Heart left ventricle (tissue), 16 donors: Measurements from ENCODE around the gene SEC24A. TPM values are rescaled to one million over a fixed set of nuclear protein-coding genes. Genes with fewer than 3 reads are reported as not detected.
A peak's percentile ranks its signal among the peaks of the same experiment; 100 is the strongest.

Experiments used
- ATAC-seq, 4 donors: fragments of 200-7000 bp; cut with Tn5 transposase; one replicate each; pipeline ENCODE4 v1.9.1; 2020 to 2022; ENCODE audit warnings: moderate library complexity in 4 of 4, mild to moderate bottlenecking in 3 of 4, moderate number of reproducible peaks in 1 of 4
- DNase-seq, 5 donors: peaks; one replicate each; pipeline ENCODE4 v3.0.0-alpha.2; 2020
- H3K27ac ChIP-seq, 12 donors: fragments of 200-600 bp; sonication (generic) in 4 of 12; one replicate each; pipeline versions ENCODE4 v1.5.0 to v1.8.0; 2016 to 2022; ENCODE audit warnings: mild to moderate bottlenecking in 2 of 12
- H3K27me3 ChIP-seq, 9 donors: fragments of 200-600 bp; sonication (generic) in 2 of 9; one replicate each; pipeline versions ENCODE4 v1.5.1 to v1.8.0; 2016 to 2022; ENCODE audit warnings: mild to moderate bottlenecking in 3 of 9
- H3K36me3 ChIP-seq, 9 donors: fragments of 200-600 bp; sonication (generic) in 2 of 9; one replicate each; pipeline versions ENCODE4 v1.5.0 to v1.8.0; 2018 to 2022; ENCODE audit warnings: mild to moderate bottlenecking in 2 of 9
- H3K4me1 ChIP-seq, 12 donors: fragments of 200-600 bp; sonication (generic) in 4 of 12; one replicate each; pipeline versions ENCODE4 v1.5.0 to v1.8.0; 2016 to 2022; ENCODE audit warnings: mild to moderate bottlenecking in 3 of 12
- H3K4me3 ChIP-seq, 12 donors: fragments of 200-600 bp; sonication (generic) in 4 of 12; one replicate each; pipeline versions ENCODE4 v1.5.0 to v1.8.0; 2017 to 2022; ENCODE audit warnings: mild to moderate bottlenecking in 9 of 12, moderate library complexity in 4 of 12
- H3K9me3 ChIP-seq, 12 donors: fragments of 200-600 bp; sonication (generic) in 4 of 12; one replicate each; pipeline versions ENCODE4 v1.5.0 to v1.8.0; 2016 to 2022; ENCODE audit warnings: mild to moderate bottlenecking in 1 of 12
- CTCF ChIP-seq, 12 donors: fragments of 200-600 bp; sonication (generic) in 4 of 12; IDR thresholded peaks; one replicate each; pipeline versions ENCODE4 v1.5.0 to v1.8.0; 2018 to 2022; ENCODE audit warnings: antibody characterized with exemption in 12 of 12, mild to moderate bottlenecking in 5 of 12
- POLR2A ChIP-seq, 2 donors: fragments of 450-650 bp; IDR thresholded peaks; one replicate each; pipeline ENCODE4 v1.6.1; 2017; ENCODE audit warnings: antibody characterized with exemption in 2 of 2, mild to moderate bottlenecking in 2 of 2, moderate library complexity in 2 of 2
- WGBS, 4 donors: extraction: QIAGEN DNeasy Blood & Tissue Kit in 2 of 4; methylation state at CpG; one replicate each; pipeline versions ENCODE4 v1.1.5 to v1.1.7; 2013 to 2018; 5-methylcytosine and 5-hydroxymethylcytosine counted together
- intact Hi-C, 10 donors: fragments of 100-400 bp; cut with DNase I; formaldehyde crosslinking; loops; one replicate each; pipeline versions ENCODE4 v1.11.1 to v1.14.2; 2022
- polyA plus RNA-seq, 2 donors: library from polyadenylated mRNA; stranded (reverse); fragments of 200-250 nt; gene quantifications; one replicate each; pipeline ENCODE4 v1.2.3, GENCODE V29; 2013
- total RNA-seq, 9 donors: library from RNA; depleted of rRNA in 2 of 9; stranded (reverse); fragments of >200 nt in 2 of 9; fragmentation: NEBNext Ultra II Directional in 3 of 9; extraction: Animal tissue kit (Norgen Biotek cat#: 25700) in 3 of 9; gene quantifications; one replicate each; pipeline versions ENCODE4 v1.1.0 to v1.2.4, GENCODE V29; 2016 to 2023
- donor health status: ischemic (EF 13 %, LVEDD 7.1; RV severe dilation, severe dysfunction).
- donor health status: healthy with polysubstance abuse.
- donor health status: DM: no; HTN: yes; CAD: no.
- donor health status: DM: no; HTN: no; CAD: no.
- donor health status: ischemic (EF 25% LVEDD 6.9; RV normal size, moderate dysfunction).
- donor health status: ischemic (EF 25% LVEDD 5.7; RV mildly dilated, moderate dysfunction).
- donor health status: healthy.
- donor health status: DM: yes; HTN: yes; CAD: no.
- donor health status: ischemic (EF 35%, LVEDD 5.7; RV mildly dilated, moderate dysfunction).
- donor health status: nonischemic (EF 11% LVEDD 7.7; RV severe dilation, severe dysfunction).
- donor health status: DM: yes; HTN: yes; CAD: no.
- donor health status: PGD.
- donor health status: ischemic (EF 29% LVEDD 5.4; RV normal size, mild dysfunction).
- donor health status: nonischemic (EF 23%, LVEDD 6.1; RV moderate dilation, normal function).

The SEC24A gene
- total and polyA plus RNA-seq, 11 donors: 2.2 to 15.7 (median 8.6) TPM

DNA sequence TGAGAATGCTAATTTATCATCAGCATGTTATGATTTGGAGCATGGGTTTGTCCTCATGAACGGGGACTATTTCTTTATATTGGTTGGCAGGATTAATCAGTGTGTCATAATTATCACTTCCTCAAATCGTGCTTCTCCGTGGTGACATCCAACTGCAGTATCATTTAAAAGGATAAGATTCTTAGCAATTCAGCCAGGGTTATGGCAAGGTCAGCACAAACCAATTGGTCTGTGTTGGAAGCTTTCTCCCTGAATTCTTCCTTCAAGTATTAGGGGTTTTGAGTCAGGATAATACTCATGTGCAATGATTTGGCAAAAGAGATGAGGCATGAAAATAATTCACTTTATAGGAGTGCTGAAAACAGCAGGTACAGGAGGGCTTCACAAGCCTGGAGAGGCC, 84.2 kb downstream of the SEC24A start:
- Histone ChIP-seq H3K4me3 (no peak overlapping the region), H3K4me1 (peaks cover 0 to 14% (median 0%) of the 10 kb centered on the region in 12 donors), H3K36me3 (peaks cover 0 to 2% (median 0%) of the 10 kb centered on the region in 9 donors), H3K9me3 (no peaks in the 10 kb centered on the region), H3K27ac (no peak overlapping the region), H3K27me3 (no peaks in the 10 kb centered on the region)
- ATAC-seq (no peak), DNase-seq (no peak)
- WGBS, 4 donors: 58 to 75% (median 66%) methylated on average over 3 of the region's 3 CpGs
- intact Hi-C loops: no loop called here
- TF ChIP-seq POLR2A (IDR thresholded peaks at IDR 0.05): no peak
- TF ChIP-seq CTCF (IDR thresholded peaks at IDR 0.05): no peak

- H3K4me1 ChIP-seq: peaks cover 0 to 25% (median 12%) of the 10 kb centered on the region in 12 donors
- 76 to 81% (median 79%) methylated on average over 4 of the region's 4 CpGs for WGBS, 4 donors
- peaks cover 0 to 2% (median 0%) of the 10 kb centered on the region in 9 donors for H3K36me3 ChIP-seq
- DNase-seq (no peak), ATAC-seq (no peak)
- no peaks in the 10 kb centered on the region for H3K27me3 ChIP-seq
- intact Hi-C loops: loop anchor here in 3 of 10 donors (5.0 kb wide), 2 partner anchors 167 to 172 kb away; partner anchors contain the start of gene PCBD2 (in 2 of the 3)
- H3K27ac ChIP-seq: no peak overlapping the region
- H3K4me3 ChIP-seq: no peak overlapping the region
- no peak for TF ChIP-seq POLR2A (IDR thresholded peaks at IDR 0.05)
- no peaks in the 10 kb centered on the region for H3K9me3 ChIP-seq
These were observed 86.7 kb downstream of the SEC24A start for GRCh38 chr5:134735243-134735642.

GRCh38 chr5:134736173-134736812, 87.7 kb downstream of the SEC24A start:
- Histone ChIP-seq H3K27me3 (no peaks in the 10 kb centered on the region), H3K4me1 (peaks cover 0 to 26% (median 12%) of the 10 kb centered on the region in 12 donors), H3K9me3 (no peaks in the 10 kb centered on the region), H3K36me3 (peaks cover 0 to 9% (median 3%) of the 10 kb centered on the region in 9 donors), H3K27ac (peak overlapping the region in 1 of 12 donors; percentile 43), H3K4me3 (no peak overlapping the region)
- 74 to 83% (median 79%) methylated on average over 2 of the region's 2 CpGs for WGBS, 4 donors
- intact Hi-C loops: loop anchor here in 3 of 10 donors (5.0 kb wide), 2 partner anchors 166 to 171 kb away; partner anchors contain the start of gene PCBD2 (in 2 of the 3)
- DNase-seq (no peak), ATAC-seq (no peak)
- TF ChIP-seq POLR2A (IDR thresholded peaks at IDR 0.05): no peak
- no peak for TF ChIP-seq CTCF (IDR thresholded peaks at IDR 0.05)

DNA sequence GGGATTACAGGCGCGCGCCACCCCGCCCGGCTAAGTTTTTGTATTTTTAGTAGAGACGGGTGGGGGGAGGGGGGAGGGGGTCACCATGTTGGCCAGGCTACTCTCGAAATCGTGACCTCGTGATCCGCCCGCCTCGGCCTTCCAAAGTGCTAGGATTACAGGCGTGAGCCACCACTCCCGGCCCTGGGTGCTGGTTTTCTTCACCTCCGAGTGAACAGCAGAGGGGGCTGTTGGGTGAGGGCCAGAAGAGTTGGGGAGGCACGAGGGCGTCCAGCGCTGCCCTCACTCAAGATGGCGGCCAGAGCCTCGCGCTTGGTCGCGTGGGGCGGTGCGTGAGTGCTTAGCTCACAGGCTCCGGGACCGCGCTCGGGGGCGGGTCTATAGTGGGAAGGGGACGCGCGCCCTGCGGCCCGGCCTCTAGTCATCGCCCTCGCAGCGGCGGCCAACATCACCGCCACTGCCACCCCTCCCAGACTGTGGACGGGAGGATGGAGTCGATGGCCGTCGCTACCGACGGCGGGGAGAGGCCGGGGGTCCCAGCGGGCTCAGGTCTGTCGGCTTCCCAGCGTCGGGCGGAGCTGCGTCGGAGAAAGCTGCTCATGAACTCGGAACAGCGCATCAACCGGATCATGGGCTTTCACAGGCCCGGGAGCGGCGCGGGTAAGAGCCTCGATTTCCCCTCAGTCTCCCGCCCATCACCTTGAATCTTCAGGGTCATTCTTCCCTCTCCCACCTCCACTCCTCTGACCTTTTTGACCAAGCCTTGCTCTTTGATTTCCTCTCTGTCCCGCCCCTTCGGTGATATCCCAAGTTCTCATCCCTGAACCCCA, 89.8 kb downstream of the SEC24A start, which contains the start of gene CAMLG:
TSS of gene CAMLG (plus strand) at position 416 of the 830 bp plus-strand sequence. CDS start at position 489, 73 bp downstream.
- 0 to 1% (median 0%) methylated on average over 24 to 66 of the region's 66 CpGs for WGBS, 4 donors
- intact Hi-C loops: loop anchor here in 7 of 10 donors (1.0 to 5.0 kb wide), 6 partner anchors 20 to 169 kb away; partner anchors contain the start of genes PCBD2 (in 5 of the 7) and DDX46 (in 1 of the 7)
- peak; percentile 98 to 99 (median 99) for DNase-seq

More for the DNA sequence above, 89.8 kb downstream of the SEC24A start, which contains the start of gene CAMLG:
- ATAC-seq: peak; percentile 99 to 100 (median 100)
- Histone ChIP-seq H3K4me3 (peak within 1 kb of the TSS; percentile 75 to 97 (median 88)), H3K36me3 (peaks cover 0 to 28% (median 16%) of the 10 kb centered on the region in 9 donors), H3K4me1 (peaks cover 0 to 30% (median 12%) of the 10 kb centered on the region in 12 donors), H3K27ac (peak within 1 kb of the TSS; percentile 78 to 96 (median 92)), H3K9me3 (no peaks in the 10 kb centered on the region), H3K27me3 (no peaks in the 10 kb centered on the region)
- TF ChIP-seq CTCF (IDR thresholded peaks at IDR 0.05) (peak; percentile 40 to 76 (median 61)), POLR2A (IDR thresholded peaks at IDR 0.05) (peak; percentile 42 to 93)
